C1 segment of cervical spinal cord (tissue), 14 donors: ENCODE measurements around the gene MAGEF1.
A peak's percentile ranks its signal among the peaks of the same experiment; 100 is the strongest.

Experiments used
- DNase-seq, 14 donors: peaks; one replicate each; lab custom pipeline; 2025; lab: John Stamatoyannopoulos, UW

Gene MAGEF1

DNA sequence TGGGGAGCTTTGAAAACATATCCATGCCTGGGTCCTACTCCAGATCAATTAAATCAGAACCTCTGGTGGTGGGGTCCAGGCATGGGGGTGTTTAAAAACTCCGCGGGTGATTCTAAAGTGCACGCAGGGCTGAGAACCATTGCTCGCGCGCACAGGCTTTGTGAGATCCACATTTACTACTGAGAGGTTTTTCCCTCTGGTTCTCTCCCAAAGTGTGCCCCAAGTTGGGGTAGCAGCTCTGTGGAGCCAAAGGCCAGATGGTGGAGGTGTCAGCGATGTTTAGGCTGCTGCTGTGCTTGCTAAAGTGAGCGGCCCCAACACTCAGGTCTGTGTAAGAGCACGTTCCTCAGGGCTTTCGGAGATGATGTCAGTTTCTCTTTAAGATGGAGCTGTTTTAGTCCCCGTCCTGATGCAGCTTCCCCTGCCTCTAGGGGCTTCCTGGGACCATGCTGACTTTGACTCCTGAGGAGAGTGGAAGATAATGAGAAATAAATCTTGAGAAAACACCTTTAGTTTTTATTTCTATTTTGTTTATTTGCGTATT is 13.4 kb upstream of the MAGEF1 start:
- DNase-seq = no peak

DNA sequence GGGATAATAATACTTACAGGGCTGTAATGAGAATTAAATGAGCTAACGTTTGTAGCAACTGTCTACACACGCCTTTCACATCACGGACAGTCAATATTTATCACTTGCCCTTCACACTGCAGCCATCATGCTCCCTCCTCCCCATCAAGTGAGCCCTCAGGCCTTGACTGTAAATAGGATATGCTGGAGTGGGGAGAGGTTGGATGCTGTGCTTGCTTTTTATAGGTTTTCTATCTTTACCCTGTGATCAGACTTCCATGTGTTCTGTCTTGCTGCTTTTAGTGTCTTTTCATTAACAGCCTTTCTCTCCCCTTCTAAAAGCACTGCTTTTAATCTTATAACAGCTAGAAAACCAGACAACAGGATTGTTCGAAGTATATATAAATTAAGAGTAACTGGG is 12.8 kb upstream of the MAGEF1 start:
- DNase-seq = no peak

DNA sequence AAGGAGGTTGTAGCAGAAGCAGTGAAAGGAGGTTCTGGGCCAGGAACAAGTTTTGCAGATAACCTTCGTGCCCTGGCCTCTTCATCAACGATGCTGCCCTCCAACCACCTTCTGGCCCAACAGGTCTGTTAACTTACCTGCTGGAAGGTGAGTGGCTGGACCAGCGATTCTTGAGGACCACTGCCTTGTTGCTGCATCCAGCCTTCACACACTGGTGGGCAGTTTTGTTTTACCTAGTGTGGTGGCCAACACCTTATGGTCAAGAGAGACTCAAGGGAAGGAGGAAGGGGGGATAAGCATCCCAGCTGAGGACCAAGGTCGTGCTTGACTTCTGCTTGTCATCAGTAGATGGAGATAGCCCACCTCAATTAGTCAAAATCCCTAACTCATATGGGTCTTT is 7.8 kb upstream of the MAGEF1 start:
- DNase-seq = no peak

DNA sequence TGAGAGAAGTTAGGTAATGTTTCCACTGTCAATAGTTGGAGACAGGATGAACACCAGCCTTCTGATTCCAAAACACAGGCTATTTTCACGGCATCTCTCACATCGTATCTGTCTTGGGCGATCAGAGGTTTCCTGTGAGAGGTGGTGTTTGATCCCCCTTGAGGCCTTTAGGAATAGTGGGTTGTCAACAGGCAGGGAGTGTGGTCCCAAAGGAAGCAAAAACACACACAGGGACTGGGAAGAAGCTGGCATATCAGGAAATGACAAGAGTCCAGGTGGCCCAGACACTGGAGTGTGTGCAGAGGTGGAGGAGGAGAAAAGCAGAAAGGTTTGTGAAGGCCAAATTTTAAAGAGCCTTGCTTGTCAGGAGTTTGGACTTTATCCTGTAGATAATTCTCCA is 6.6 kb upstream of the MAGEF1 start:
- DNase-seq = no peak

DNA sequence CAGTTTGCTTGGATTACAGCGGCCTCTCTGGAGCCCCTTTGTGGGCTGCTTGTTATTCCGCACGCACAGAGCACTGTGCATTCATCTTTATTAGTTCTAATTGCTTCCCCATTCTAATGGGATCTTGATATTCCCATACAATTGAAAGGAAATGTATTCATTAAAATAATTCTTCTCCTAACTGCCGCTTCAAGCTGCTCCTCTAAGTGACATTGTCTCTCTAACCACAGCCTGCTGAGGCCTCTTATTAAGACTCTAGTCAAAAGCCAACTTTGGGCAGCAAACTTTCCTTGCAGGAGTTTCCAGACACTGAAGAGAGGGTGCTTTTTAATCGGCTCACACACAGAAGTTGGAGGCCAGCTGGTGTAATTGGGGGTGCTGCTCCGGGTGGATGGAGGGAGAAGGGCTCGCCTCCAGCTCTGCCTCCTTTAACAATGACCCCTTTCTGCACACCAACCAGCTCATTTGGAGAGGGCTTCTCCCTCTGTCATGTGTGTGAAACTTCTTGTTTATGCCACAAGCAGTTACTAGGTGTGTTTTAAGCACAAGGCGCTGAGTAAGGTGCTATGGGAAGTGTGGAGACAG is 5.6 kb upstream of the MAGEF1 start:
- peak in 5 of 14 donors; percentile 11 to 61 (median 28) for DNase-seq

DNA sequence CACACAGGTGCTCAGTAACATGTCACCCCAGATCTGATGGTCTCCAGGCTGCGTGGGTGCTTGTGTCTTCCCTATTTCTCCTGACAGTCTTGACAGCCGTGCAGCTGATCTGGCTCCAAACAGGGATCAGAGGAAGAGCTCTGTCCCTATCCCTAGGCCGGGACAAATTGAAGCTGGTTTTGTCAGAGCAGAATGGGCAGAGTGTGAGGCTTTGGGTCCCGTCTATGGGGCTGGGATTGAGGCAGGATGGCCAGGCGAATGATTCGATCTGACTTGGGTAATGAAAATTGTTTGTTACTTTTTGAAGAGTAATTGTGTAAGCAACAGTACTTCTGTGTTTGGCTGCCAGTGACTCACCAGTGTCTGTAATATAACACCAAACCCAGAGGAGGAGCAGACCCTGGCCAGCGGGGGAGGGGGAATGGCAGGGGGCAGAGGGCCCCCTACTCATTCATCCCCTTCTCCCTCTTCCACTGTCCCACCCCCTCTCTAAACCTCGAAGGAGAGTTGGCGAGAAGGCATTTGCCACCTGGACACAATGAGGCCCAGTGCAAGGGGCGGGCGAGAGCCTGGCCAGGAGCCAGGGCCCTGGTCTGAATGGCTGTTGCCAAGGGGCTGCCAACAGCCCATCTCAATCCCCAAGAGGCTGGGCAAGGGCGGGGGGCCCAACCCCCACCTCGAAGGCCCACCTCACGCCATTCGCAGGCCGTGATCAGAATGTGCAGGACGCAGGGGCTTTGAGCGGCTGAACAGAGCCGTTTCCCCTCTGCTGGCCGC is 4.9 kb upstream of the MAGEF1 start:
- peak in 10 of 14 donors; percentile 17 to 84 (median 41) for DNase-seq

DNA sequence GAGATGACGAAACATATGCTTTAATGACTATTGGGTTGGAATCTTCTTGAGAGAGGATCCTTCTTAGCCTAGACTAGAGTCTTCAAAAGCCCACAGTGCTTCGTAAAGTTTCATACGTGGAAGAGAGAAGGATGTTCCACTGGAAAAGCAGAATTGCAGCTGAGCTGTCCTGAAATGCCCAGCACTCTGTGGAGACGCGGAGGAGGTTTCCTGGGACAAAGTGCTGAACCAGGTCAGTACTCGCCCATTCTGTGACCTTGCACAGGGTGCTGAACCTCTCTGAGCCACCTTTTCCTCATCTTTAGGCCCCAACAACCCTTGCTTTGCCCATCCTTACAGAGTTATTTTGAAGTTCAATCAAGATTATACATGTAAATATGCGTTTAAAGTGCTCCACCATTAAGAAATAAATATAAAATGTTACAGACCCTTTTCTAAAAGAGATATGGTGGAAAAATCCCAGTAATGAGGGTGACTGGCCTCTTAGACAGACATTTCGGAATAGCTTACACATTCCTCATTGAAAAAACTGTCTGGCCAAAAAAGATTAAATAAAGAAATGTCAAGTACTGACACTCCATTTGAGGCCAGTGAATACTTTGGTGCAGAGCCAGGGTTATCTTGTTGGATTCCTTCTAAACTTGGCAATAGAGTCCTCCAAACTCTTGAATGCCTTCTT is 4.2 kb upstream of the MAGEF1 start:
- no peak for DNase-seq

DNA sequence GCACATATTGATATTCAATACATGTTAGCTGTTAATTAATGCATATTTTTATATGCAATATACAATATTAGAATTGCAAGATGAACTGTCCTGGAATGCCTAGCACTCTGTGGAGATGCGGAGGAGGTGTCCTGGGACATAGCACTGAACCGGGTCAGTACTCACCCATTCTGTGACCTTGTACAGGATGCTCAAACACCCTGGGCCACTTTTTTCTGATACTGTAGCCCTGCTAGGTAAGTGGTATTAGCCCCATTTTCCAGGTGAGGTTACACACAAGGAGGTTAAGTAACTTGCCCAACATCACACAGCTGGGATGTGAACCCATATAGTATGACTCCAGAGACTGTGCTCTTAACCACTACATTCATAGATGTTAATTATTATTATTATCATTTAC is 1.7 kb upstream of the MAGEF1 start:
- no peak for DNase-seq

DNA sequence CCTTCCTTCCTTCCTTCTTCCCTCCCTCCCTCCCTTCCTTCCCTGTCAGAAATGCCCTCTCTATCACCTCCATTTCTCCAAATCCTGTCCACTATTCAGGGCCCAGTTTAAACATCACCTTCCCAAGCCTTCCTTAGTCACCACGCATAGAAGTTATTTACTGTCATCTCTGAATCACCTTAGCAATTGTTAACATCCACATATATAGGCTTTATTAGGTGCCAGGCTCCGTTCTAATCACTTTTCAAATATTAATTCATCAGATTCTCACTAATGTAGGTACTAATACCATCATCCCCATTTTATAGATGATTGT is 1.1 kb upstream of the MAGEF1 start:
- no peak for DNase-seq

DNA sequence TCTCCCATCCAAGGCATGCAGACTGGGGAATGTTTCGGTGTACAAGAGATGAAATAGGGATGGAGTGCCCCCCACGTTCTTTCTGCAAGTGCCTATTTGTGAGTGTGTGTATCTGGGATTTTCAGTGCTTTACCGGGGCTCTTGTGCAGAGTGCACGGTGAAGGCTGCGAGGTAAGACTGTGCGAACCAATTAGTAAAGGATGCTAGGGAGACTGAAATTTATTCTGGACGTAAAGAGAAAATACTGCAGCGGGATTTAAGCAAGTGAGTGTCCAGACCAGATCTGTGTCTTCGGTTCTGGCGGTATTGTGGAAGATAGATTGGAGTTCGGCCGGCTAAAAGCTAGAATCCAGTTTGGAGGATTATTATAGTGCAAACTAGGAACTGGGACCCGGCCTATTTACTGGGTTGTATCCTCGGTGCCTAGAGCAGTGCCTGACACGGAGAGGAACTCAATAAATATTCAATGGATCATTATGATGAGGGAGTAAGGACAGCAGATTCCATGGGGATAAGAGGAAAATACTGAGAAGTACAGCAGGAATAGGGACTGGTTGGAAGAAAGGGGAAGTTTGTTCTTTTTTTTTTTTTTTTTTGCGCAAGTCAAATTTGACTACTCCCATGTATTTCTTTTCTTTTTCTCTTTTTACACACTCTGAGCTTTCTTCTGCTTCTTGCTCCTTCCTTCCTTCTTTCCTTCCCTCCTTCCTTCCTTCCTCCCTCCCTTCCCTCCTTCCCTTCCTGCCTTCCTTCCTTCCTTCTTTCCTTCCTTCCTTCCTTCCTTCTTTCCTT is 580 bp upstream of the MAGEF1 start:
- DNase-seq = no peak

DNA sequence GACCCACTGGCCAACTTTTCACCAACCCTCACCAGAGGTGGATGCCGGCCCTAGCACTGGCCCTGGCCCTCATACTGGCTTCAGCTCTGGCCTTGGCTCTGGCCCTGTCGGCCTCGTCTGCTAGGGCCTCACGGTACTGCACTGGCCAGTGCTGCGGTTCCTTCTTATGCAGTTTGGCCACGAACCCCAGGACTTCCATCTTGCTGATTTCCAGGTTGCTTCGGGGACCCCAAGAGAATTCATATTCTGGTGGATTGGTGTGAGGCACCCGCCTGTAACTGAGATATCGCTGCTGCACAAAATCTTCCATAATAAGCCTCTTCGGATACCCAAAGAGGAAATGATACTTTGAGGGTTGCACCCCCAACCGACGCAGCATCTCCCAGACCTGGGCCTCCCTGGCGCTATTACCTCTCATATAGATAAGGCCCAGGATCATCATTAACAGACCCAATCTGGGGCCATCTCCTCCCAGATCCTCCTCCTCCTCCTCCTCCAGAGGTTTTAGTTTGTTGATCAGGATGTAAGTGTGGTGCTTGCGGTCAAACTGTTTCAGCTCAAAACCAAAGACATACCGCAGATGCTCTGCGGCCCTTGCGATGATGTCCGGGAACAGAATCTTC is 883 bp downstream of the MAGEF1 start:
- peak in 6 of 14 donors; percentile 33 to 64 (median 52) for DNase-seq

DNA sequence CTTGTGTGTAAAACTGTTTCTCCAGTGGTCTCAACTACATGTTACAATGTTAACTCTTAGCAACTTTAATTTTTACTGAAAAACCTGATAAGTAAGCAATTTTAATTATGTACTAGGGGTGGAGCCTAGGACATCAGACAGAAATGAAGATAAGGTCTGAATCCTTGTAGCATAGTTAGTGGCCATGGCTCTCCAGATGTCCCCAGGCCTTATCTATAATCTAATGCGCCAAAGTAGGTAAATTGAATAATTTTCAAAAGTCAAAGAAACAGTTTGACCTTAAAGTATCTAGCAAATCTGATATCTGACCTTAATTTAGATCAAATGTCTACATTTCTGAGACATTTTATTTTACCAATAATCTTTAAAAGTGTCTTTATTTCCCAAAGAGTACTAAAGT is 8.2 kb downstream of the MAGEF1 start:
- no peak for DNase-seq

DNA sequence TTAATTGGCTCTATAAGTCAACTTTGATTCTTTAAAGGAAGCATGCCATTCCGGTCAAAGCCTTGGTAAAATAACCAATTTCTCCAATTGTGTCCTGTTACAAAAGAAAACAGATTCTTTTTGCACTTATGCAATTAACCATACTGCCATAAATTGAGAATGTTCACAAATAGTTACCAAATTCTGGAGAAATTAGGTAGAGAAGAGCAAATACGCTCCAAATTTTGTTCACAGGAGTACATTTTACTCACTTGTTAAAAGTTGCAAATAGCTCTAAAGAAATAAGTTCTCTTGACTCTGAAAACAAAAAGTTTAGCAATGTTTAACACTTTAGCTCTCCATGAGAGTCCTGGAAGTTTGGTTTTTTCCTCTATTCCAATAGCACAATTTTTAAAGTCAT is 11.1 kb downstream of the MAGEF1 start:
- DNase-seq = no peak

DNA sequence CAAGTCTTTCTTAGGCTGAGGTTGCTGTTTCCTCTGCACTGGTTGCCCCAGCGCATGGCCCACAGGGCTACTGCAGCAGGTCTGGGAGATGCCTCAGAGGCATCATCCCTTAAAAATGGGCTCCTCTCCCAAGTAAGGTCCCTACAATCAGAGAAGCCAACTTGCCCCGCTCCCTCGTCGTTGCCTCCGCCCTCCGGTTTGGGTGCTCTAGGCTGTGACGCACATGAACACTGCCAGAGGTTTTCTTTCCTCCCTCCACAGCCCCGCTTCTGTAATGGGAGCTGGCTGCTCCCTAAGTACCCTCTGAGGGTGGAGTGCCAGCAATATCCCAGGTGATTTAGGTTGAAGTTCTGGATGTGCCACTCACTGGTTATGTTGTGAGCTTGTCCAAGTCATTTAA is 14.0 kb downstream of the MAGEF1 start:
- DNase-seq = no peak

DNA sequence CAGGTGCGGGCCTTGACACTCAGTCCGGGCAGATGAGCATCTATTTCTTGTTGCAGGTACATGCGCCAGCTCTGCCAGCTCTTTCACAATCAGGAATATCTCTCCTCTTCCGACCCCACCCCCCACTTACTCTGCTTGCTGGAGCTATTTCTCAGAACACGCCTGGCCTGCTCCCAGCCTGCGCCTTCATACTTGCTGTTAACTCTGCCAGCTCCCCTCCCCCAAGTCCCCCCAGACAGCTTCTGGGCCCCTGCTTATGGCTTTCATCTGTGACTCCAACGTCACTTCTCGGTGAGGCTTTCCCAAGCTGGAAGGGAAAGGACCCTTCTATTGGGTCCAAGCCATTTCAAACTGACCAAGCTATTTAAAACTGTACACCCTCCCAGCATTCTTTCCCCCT is 15.2 kb downstream of the MAGEF1 start:
- peak in 1 of 14 donors; percentile 12 for DNase-seq

DNA sequence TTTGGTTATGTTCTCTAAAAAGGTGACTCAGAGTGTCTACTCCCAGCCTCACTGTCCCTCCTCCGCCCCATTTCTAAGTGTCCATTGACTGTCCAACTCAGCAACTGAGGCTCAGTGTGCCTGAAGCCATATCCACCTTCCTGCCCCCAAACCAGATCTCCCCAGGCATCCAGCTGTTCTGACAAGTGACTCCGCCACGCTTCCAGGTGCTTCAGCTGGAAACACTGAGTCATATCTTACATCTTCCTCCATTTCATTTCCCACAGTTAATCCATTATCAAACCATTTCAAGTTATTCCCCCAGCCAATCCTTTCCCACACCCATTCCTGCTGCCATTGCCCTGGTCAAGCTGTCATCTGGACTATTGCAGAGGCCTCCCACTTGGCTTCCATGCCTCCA is 17.1 kb downstream of the MAGEF1 start:
- DNase-seq = no peak

DNA sequence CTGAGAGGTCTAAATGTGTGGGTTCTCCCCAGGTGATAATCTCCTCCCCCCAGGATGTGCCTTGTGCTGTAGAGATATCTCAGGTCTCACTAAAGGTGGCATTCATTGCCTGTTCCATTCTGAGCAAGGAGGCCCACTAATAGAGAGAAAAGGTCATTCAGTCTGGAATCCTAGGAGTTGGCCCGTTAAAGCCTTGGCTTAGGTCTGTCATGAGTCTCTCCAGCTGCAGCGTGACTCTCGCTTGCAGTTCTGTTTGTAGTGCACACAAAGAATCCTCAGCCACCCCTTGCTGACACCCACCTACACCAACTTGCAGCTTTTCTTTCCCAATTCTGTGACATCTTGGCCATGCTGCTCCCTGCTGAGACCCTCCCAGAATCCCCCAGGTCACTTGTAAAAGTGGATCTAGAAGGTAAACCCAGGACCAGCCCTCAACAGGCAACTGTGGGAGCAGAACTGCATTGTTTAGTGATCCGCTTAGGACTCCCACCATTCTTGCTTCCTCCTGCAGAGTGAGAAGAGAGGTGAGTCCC is 17.7 kb downstream of the MAGEF1 start:
- DNase-seq = no peak

DNA sequence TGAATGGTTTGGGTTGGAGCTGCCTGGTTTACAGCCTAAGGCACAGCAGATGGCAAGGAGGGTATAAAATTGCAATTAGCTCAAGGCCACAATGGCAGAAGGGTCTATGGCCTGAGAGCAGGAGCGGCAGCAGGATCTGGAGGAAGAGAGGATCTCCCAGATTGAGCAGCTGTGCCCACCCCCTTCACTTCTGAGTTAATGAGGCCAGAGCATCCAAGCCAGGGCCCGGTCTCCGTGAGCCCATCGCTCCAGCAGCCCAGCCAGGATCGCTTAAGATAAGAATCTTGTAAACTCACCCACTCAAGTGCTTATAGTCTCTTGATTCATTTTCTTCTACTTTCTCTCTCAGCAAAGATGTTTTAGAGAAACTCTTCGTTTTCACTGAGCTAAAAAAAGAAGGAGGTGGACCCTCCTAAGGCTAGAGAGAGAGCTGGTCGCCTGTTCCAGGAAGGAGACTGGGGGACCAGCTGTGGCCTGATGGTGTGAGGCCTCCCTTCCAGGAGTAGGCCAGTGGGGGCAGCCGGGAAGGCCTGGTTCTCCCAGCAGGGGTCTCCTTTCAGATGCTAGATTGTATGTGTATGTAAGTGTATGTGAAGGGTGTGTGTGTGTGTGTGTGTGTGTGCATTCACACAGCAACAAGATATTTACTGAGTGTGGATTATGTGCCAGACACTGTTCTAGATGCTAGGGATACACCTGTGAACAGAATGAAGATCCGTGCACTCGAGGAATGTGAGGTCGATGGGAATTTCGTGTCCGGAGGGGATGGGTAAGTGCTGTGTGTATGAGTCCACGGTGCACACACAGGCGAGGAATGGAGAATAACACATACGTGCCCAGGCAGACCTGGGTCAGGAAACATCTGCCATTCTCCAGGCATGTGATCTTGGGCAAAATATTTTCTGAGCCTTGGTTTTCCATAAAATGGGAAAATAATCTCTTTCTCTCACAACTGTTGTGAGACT is 18.6 kb downstream of the MAGEF1 start:
- DNase-seq = no peak

DNA sequence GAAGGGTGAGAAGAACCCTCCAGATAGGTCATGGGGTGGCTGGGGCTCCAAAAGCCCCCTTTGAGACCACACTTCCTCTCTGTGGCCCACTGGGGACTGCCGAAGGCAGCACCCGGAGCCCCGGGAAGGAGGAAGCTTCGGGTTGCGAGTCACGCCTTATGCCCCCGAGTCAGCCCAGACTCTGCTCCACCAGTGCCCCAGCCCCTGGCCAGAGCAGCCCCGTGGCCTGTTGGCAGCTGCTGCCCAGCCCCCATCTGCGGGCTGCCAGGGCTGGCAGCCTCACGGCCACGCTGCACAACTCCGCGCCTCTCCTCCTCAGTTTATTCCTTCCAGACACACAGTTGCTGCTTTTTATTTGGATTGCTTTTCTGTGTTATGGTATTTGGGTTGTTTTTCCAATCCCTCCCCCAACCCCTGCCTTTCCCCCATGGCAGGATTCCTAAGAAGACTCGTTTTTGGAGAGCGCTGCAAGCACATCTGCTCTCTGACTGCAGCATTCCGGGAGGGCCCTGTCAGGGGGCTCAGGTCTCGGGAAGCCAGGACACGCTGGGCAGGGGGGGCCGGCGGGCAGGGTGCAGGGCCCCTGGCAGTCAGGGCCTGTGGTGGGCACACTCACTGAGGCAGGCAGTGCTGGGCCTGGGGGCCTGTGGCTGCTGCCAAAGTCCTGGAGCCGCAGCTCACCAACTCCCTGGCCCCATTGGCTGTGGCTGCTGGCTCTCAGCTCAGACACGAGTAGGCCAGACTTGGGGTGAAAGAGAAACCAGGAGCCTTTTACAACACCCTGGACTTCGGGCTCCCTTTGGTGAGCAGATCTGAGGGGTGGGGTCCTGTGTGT is 20.2 kb downstream of the MAGEF1 start:
- DNase-seq = peak in 10 of 14 donors; percentile 14 to 70 (median 54)
